ENCODE measurements around the gene KBTBD6.

DNA sequence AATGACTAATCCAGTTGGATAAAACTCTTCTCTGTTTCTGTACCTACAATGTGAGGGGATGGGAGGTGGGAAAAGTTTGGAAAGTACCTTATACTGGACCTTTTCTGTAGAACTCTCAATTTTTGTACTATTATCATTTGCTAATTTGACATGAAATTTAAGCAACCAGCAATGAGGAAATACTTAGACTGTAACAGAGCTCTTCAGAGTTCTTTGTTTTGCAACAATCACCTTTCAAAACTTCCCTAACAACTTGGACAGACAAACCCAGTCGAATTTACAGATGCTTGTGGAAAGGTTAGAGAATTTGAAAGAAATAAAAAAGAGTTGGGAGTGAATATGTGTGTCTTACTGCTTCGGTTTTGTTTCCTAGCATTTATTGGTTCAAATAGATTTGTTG is 45.0 kb upstream of the KBTBD6 start:
- TF ChIP-seq, protein P1, sequence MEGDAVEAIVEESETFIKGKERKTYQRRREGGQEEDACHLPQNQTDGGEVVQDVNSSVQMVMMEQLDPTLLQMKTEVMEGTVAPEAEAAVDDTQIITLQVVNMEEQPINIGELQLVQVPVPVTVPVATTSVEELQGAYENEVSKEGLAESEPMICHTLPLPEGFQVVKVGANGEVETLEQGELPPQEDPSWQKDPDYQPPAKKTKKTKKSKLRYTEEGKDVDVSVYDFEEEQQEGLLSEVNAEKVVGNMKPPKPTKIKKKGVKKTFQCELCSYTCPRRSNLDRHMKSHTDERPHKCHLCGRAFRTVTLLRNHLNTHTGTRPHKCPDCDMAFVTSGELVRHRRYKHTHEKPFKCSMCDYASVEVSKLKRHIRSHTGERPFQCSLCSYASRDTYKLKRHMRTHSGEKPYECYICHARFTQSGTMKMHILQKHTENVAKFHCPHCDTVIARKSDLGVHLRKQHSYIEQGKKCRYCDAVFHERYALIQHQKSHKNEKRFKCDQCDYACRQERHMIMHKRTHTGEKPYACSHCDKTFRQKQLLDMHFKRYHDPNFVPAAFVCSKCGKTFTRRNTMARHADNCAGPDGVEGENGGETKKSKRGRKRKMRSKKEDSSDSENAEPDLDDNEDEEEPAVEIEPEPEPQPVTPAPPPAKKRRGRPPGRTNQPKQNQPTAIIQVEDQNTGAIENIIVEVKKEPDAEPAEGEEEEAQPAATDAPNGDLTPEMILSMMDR (IDR thresholded peaks at IDR 0.05; ENCODE audit: low read depth, low read length, missing input control) = no peak
- no peak for TF ChIP-seq EGR1 (IDR thresholded peaks at IDR 0.05; ENCODE audit: low read depth in 2 of 2)
- TF ChIP-seq MAX (IDR thresholded peaks at IDR 0.05) = no peak
